HepG2 (cell line): ENCODE measurements around the gene STARD6. TPM values are rescaled to one million over a fixed set of nuclear protein-coding genes. Genes with fewer than 3 reads are reported as not detected.

Experiments
- CHD2 ChIP-seq: IDR thresholded peaks from 2 replicates; pipeline ENCODE4 v1.6.1; 2011; ENCODE audit warnings: low read depth, low read length, improper control_type of control experiment
- DPF2 ChIP-seq: sonication (generic); formaldehyde crosslinking; IDR thresholded peaks from 2 replicates; pipeline ENCODE4 v1.4.0; 2020; ENCODE audit warnings: mild to moderate bottlenecking, low read depth, missing genetic modification reagents, borderline replicate concordance
- GPBP1L1 ChIP-seq: sonication (generic); formaldehyde crosslinking; IDR thresholded peaks from 2 replicates; pipeline ENCODE4 v1.5.0; 2020; ENCODE audit warnings: mild to moderate bottlenecking, missing genetic modification reagents
- HMG20B ChIP-seq: conservative IDR thresholded peaks from 2 replicates; pipeline ENCODE4 v1.6.1; 2016; ENCODE audit warnings: missing genetic modification reagents, missing compliant biosample characterization
- HNF4A ChIP-seq: sonication (generic); formaldehyde crosslinking; IDR thresholded peaks from 2 replicates; pipeline ENCODE4 v1.4.0; 2020; ENCODE audit warnings: missing genetic modification reagents
- MBD4 ChIP-seq: IDR thresholded peaks from 2 replicates; pipeline ENCODE4 v1.6.1; 2012; ENCODE audit warnings: low read length, inconsistent platforms, borderline replicate concordance
- MED13 ChIP-seq: sonication (generic); formaldehyde crosslinking; IDR thresholded peaks from 2 replicates; pipeline ENCODE4 v1.5.0; 2020; ENCODE audit warnings: missing genetic modification reagents
- MNT ChIP-seq: fragments of 450-650 bp; IDR thresholded peaks from 2 replicates; pipeline ENCODE4 v1.6.1; 2016
- MYC ChIP-seq: sonication (generic); formaldehyde crosslinking; IDR thresholded peaks from 2 replicates; pipeline ENCODE4 v1.9.0; 2021; ENCODE audit warnings: missing genetic modification reagents, borderline replicate concordance
- RERE ChIP-seq: IDR thresholded peaks from 2 replicates; pipeline ENCODE4 v1.6.1; 2016; ENCODE audit warnings: low read depth, missing genetic modification reagents, missing compliant biosample characterization
- SATB2 ChIP-seq: sonication (generic); formaldehyde crosslinking; IDR thresholded peaks from 2 replicates; pipeline ENCODE4 v1.5.0; 2020; ENCODE audit warnings: missing genetic modification reagents
- SNAI1 ChIP-seq: sonication (generic); formaldehyde crosslinking; IDR thresholded peaks from 2 replicates; pipeline ENCODE4 v1.5.0; 2020; ENCODE audit warnings: mild to moderate bottlenecking, missing genetic modification reagents, borderline replicate concordance
- ZBTB43 ChIP-seq: sonication (generic); formaldehyde crosslinking; conservative IDR thresholded peaks from 2 replicates; pipeline ENCODE4 v1.4.0; 2020; ENCODE audit warnings: missing genetic modification reagents
- ZFAT ChIP-seq: sonication (generic); formaldehyde crosslinking; conservative IDR thresholded peaks from 2 replicates; pipeline ENCODE4 v1.8.1; 2023; ENCODE audit warnings: missing genetic modification reagents, inconsistent platforms
- ZNF180 ChIP-seq: sonication (generic); formaldehyde crosslinking; IDR thresholded peaks from 2 replicates; pipeline ENCODE4 v1.4.0; 2020; ENCODE audit warnings: low read depth, missing genetic modification reagents, borderline replicate concordance
- ZNF260 ChIP-seq: sonication (generic); formaldehyde crosslinking; IDR thresholded peaks from 2 replicates; pipeline ENCODE4 v1.4.0; 2020; ENCODE audit warnings: missing genetic modification reagents, low read depth, mild to moderate bottlenecking, borderline replicate concordance
- ZNF7 ChIP-seq: IDR thresholded peaks from 2 replicates; pipeline ENCODE4 v1.6.1; 2016; ENCODE audit warnings: missing biosample characterization, missing genetic modification reagents
- ZNF792 ChIP-seq: IDR thresholded peaks from 2 replicates; pipeline ENCODE4 v1.6.1; 2016
- ZNF839 ChIP-seq: sonication (generic); formaldehyde crosslinking; IDR thresholded peaks from 2 replicates; pipeline ENCODE4 v1.4.0; 2020; ENCODE audit warnings: missing genetic modification reagents, mild to moderate bottlenecking, borderline replicate concordance
- polyA plus RNA-seq, 8 experiments: library from polyadenylated mRNA; depleted of rRNA in 3 of 8; stranded (reverse) in 7 of 8; unstranded in 1 of 8; fragments of >200 nt; fragmentation: Illumina TruSeq in 4 of 8; extraction: Trizol in 4 of 8; gene quantifications; 2 replicates each; pipeline versions ENCODE4 v1.2.1 to v1.2.3, GENCODE V29; 2011 to 2016; ENCODE audit warnings: low read depth in 4 of 8, missing spikeins in 1 of 8, mixed read lengths in 1 of 8; ENCODE audit not compliant: insufficient read depth in 1 of 8
- total RNA-seq, 5 experiments: library from RNA; depleted of rRNA; stranded (reverse); fragments of >200 nt; fragmentation: Illumina TruSeq; extraction: Trizol; gene quantifications; 2 replicates each; pipeline ENCODE4 v1.2.3, GENCODE V29; 2016; ENCODE audit warnings: low read depth in 1 of 5

The STARD6 gene
- total and polyA plus RNA-seq, 2 of the 13 experiments (the other 11 are each of a cell fraction or from before 2014, with no cell fraction given): not detected

GRCh38 chr18:54357660-54358494, at the start of gene STARD6, which contains the start of gene C18orf54 (continued):
- TF ChIP-seq GPBP1L1 (CRISPR knock-in tag) (no peak), SNAI1 (CRISPR knock-in tag) (no peak), HNF4A (CRISPR knock-in tag) (no peak), RERE (peak; percentile 36; the same call in 1 of the 2 replicates), ZNF260 (CRISPR knock-in tag) (no peak), ZNF839 (no peak), MED13 (CRISPR knock-in tag) (0 out of 2 replicates have a peak, but pooled peaks have one; percentile 24), MBD4 (no peak), HMG20B (no peak), MYC (CRISPR knock-in tag) (no peak), ZBTB43 (0 out of 2 replicates have a peak, but pooled peaks have one; percentile 11), CHD2 (no peak), ZNF7 (CRISPR knock-in tag) (no peak), SATB2 (CRISPR knock-in tag) (no peak), ZFAT (CRISPR knock-in tag) (no peak), MNT (no peak), ZNF792 (CRISPR knock-in tag) (no peak), ZNF180 (CRISPR knock-in tag) (no peak), DPF2 (no peak)
